Epithelial cell of esophagus (primary cell): ENCODE data around the gene EVA1A.

Source experiments
- DNase-seq: peaks from one replicate; pipeline ENCODE4 v3.0.0; 2010; ENCODE audit warnings: low read depth
- H3K4me3 ChIP-seq: 2 replicates; pipeline ENCODE4 v1.5.1; 2011; ENCODE audit warnings: mild to moderate bottlenecking, low read length, control low read depth
- TF ChIP-seq, protein P1 (sequence below): IDR thresholded peaks from 2 replicates; pipeline ENCODE4 v1.5.1; 2011; ENCODE audit warnings: low read depth, mild to moderate bottlenecking, low read length, control low read depth, inconsistent platforms; ENCODE audit not compliant: insufficient read depth; ENCODE audit errors: missing control alignments

Gene EVA1A

GRCh38 chr2:75557474-75558133 is 3.1 kb downstream of the EVA1A start:
- no peak for DNase-seq
- no peak overlapping the region for H3K4me3 ChIP-seq
- TF ChIP-seq, protein P1, sequence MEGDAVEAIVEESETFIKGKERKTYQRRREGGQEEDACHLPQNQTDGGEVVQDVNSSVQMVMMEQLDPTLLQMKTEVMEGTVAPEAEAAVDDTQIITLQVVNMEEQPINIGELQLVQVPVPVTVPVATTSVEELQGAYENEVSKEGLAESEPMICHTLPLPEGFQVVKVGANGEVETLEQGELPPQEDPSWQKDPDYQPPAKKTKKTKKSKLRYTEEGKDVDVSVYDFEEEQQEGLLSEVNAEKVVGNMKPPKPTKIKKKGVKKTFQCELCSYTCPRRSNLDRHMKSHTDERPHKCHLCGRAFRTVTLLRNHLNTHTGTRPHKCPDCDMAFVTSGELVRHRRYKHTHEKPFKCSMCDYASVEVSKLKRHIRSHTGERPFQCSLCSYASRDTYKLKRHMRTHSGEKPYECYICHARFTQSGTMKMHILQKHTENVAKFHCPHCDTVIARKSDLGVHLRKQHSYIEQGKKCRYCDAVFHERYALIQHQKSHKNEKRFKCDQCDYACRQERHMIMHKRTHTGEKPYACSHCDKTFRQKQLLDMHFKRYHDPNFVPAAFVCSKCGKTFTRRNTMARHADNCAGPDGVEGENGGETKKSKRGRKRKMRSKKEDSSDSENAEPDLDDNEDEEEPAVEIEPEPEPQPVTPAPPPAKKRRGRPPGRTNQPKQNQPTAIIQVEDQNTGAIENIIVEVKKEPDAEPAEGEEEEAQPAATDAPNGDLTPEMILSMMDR: no peak

GRCh38 chr2:75556679-75557366 is 3.9 kb downstream of the EVA1A start:
- TF ChIP-seq, protein P1: no peak
- no peak for DNase-seq
- H3K4me3 ChIP-seq: no peak overlapping the region

GRCh38 chr2:75555701-75556100 is 5.0 kb downstream of the EVA1A start:
- TF ChIP-seq, protein P1: no peak
- no peak overlapping the region for H3K4me3 ChIP-seq
- DNase-seq: no peak

DNA sequence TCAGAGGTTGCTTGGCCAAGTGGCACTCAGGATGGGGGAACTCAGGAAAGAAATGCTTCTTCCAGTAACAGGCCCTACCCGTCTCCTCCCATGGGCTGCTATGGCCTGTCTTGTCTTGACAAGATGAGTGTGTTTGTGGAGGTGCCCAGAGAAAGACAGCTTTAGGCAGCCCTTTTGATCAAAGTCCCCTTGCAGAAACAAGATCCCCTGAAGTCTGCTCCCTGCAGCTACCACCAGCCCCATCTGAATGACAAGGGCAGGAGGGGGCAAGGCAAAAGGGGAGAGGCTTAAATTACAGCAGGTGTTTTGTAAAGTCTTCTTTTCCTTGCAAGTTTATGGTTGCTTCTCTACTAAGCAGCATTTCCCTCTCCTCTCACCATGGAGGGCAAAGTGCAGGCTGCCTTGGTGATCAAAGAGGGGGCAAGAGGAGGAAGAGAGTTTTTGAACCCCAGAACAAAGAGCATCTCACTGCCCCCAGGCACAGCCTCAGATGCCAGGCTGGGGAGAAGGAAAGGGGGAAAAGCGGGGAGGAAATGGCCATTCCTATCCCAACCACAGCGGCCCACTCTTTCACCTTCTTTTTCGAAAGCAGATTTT is 6.7 kb downstream of the EVA1A start:
- TF ChIP-seq, protein P1: no peak
- no peak for DNase-seq
- no peak overlapping the region for H3K4me3 ChIP-seq

GRCh38 chr2:75552222-75552621 is 8.5 kb downstream of the EVA1A start:
- TF ChIP-seq, protein P1: no peak
- no peak overlapping the region for H3K4me3 ChIP-seq
- no peak for DNase-seq

GRCh38 chr2:75551434-75551833 is 9.3 kb downstream of the EVA1A start:
- TF ChIP-seq, protein P1: no peak
- H3K4me3 ChIP-seq: no peak overlapping the region
- no peak for DNase-seq
